GM15510 (cell line): ENCODE data around the gene NEU4.

Source experiments
- POLR2A ChIP-seq: IDR thresholded peaks from 3 replicates; pipeline ENCODE4 v1.6.1; 2011; ENCODE audit warnings: borderline replicate concordance; ENCODE audit not compliant: insufficient read length; ENCODE audit errors: extremely low read depth

The NEU4 gene

GRCh38 chr2:241771286-241772062, 37.5 kb upstream of the NEU4 start:
- no peak for TF ChIP-seq POLR2A

GRCh38 chr2:241772063-241772499, 36.9 kb upstream of the NEU4 start:
- TF ChIP-seq POLR2A, result no peak

GRCh38 chr2:241773511-241774418, 35.2 kb upstream of the NEU4 start:
- no peak for TF ChIP-seq POLR2A

GRCh38 chr2:241774419-241775222, 34.4 kb upstream of the NEU4 start:
- TF ChIP-seq POLR2A, result no peak

GRCh38 chr2:241775223-241776177, 33.5 kb upstream of the NEU4 start:
- no peak for TF ChIP-seq POLR2A

- TF ChIP-seq POLR2A, result no peak
Measured at GRCh38 chr2:241776336-241777169, 32.4 kb upstream of the NEU4 start, which contains the start of gene GAL3ST2. Gene GAL3ST2, plus strand, starts transcription at chr2:241776822. Its CDS starts 134 bp downstream, at chr2:241776956.

GRCh38 chr2:241777170-241777685, 31.8 kb upstream of the NEU4 start:
- TF ChIP-seq POLR2A, result no peak

GRCh38 chr2:241777686-241778627, 31.0 kb upstream of the NEU4 start:
- no peak for TF ChIP-seq POLR2A

- TF ChIP-seq POLR2A, result no peak
Measured at GRCh38 chr2:241780939-241781569, 27.9 kb upstream of the NEU4 start.

- no peak for TF ChIP-seq POLR2A
Measured at GRCh38 chr2:241788135-241788534, 20.9 kb upstream of the NEU4 start.

GRCh38 chr2:241788572-241788971, 20.4 kb upstream of the NEU4 start:
- TF ChIP-seq POLR2A, result no peak
